Left ventricle myocardium inferior (tissue), 1 donor: Measurements from ENCODE around the gene SLC12A7. TPM values are rescaled to one million over a fixed set of nuclear protein-coding genes. Genes with fewer than 3 reads are reported as not detected.

Source experiments
- DNase-seq: peaks from one replicate; pipeline ENCODE4 v3.0.0-alpha.2; 2020
- H3K27ac ChIP-seq: fragments of 200-600 bp; replicated peaks from 2 replicates; pipeline ENCODE4 v1.8.0; 2021
- H3K27me3 ChIP-seq: fragments of 200-600 bp; 2 replicates; pipeline ENCODE4 v1.8.0; 2021; ENCODE audit warnings: low read depth
- H3K36me3 ChIP-seq: fragments of 200-600 bp; 2 replicates; pipeline ENCODE4 v1.8.0; 2021
- H3K4me1 ChIP-seq: fragments of 200-600 bp; 2 replicates; pipeline ENCODE4 v1.8.0; 2021
- H3K4me3 ChIP-seq: fragments of 200-600 bp; 2 replicates; pipeline ENCODE4 v1.8.0; 2021; ENCODE audit warnings: mild to moderate bottlenecking, moderate library complexity
- H3K9me3 ChIP-seq: fragments of 200-600 bp; replicated peaks from 2 replicates; pipeline ENCODE4 v1.8.0; 2021
- intact Hi-C: fragments of 100-400 bp; cut with micrococcal nuclease; formaldehyde crosslinking; loops from one replicate; pipeline ENCODE4 v1.11.0; 2022
- total RNA-seq: library from RNA; stranded (reverse); fragmentation: NEBNext Ultra II Directional; extraction: Animal tissue kit (Norgen Biotek cat#: 25700); gene quantifications from one replicate; pipeline ENCODE4 v1.2.1, GENCODE V29; 2021
- TF ChIP-seq, protein P1 (sequence below): fragments of 200-600 bp; IDR thresholded peaks from 2 replicates; pipeline ENCODE4 v1.8.0; 2021; ENCODE audit warnings: antibody characterized with exemption, mild to moderate bottlenecking, borderline replicate concordance
- donor health status: DM: no; HTN: yes; CAD: no; lungs with severe emphysema.

The SLC12A7 gene
- total RNA-seq, 1 donor from 2014 or later, result 140 TPM

DNA sequence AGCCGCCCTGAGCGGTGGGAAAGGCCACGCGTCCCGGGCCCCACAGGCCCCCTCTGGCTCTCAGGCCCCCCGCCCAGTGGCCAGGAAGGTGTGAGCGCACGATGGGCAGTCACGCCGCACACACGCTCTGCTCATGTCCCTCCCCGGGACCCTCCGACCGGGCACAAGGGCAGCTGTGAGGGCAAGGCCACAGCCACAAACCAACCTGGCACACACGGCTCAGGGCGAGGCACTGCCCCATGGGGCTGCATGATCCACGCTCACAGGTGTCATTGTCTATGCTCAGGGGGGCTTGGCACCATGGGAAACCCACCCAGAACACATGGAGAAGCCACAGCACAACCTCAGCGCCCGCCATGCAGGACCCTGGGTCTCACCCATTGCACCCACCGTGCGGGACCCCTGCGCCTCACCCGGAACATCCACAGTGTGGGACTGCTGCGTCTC lies 51.3 kb downstream of the SLC12A7 start:
- Histone ChIP-seq H3K36me3 (peaks cover 88% of the 10 kb centered on the region), H3K9me3 (no peaks in the 10 kb centered on the region), H3K27ac (no peak overlapping the region), H3K4me3 (no peak overlapping the region), H3K27me3 (no peaks in the 10 kb centered on the region), H3K4me1 (no peaks in the 10 kb centered on the region)
- TF ChIP-seq, protein P1, sequence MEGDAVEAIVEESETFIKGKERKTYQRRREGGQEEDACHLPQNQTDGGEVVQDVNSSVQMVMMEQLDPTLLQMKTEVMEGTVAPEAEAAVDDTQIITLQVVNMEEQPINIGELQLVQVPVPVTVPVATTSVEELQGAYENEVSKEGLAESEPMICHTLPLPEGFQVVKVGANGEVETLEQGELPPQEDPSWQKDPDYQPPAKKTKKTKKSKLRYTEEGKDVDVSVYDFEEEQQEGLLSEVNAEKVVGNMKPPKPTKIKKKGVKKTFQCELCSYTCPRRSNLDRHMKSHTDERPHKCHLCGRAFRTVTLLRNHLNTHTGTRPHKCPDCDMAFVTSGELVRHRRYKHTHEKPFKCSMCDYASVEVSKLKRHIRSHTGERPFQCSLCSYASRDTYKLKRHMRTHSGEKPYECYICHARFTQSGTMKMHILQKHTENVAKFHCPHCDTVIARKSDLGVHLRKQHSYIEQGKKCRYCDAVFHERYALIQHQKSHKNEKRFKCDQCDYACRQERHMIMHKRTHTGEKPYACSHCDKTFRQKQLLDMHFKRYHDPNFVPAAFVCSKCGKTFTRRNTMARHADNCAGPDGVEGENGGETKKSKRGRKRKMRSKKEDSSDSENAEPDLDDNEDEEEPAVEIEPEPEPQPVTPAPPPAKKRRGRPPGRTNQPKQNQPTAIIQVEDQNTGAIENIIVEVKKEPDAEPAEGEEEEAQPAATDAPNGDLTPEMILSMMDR, result no peak
- intact Hi-C loops, result no loop called here
- peak; percentile 14 for DNase-seq

- intact Hi-C loops, result no loop called here
- peaks cover 88% of the 10 kb centered on the region for H3K36me3 ChIP-seq
- DNase-seq, result peak; percentile 12
- TF ChIP-seq, protein P1, result no peak
- H3K4me1 ChIP-seq, result no peaks in the 10 kb centered on the region
- no peak overlapping the region for H3K4me3 ChIP-seq
- no peak overlapping the region for H3K27ac ChIP-seq
- H3K27me3 ChIP-seq, result no peaks in the 10 kb centered on the region
- H3K9me3 ChIP-seq, result no peaks in the 10 kb centered on the region
Measured at GRCh38 chr5:1059884-1060263, 52.0 kb downstream of the SLC12A7 start.

- Histone ChIP-seq H3K27ac (no peak overlapping the region), H3K4me3 (no peak overlapping the region), H3K36me3 (peaks cover 92% of the 10 kb centered on the region), H3K27me3 (no peaks in the 10 kb centered on the region), H3K4me1 (peaks cover 4% of the 10 kb centered on the region), H3K9me3 (no peaks in the 10 kb centered on the region)
- DNase-seq, result peak; percentile 16
- TF ChIP-seq, protein P1, result no peak
- intact Hi-C loops, result no loop called here
Measured at GRCh38 chr5:1058988-1059883, 52.6 kb downstream of the SLC12A7 start.

- TF ChIP-seq, protein P1, result no peak
- intact Hi-C loops, result no loop called here
- DNase-seq, result peak; percentile 13
- no peaks in the 10 kb centered on the region for H3K9me3 ChIP-seq
- H3K27me3 ChIP-seq, result no peaks in the 10 kb centered on the region
- H3K4me3 ChIP-seq, result no peak overlapping the region
- peaks cover 13% of the 10 kb centered on the region for H3K4me1 ChIP-seq
- H3K27ac ChIP-seq, result no peak overlapping the region
- H3K36me3 ChIP-seq, result peaks cover 94% of the 10 kb centered on the region
Measured at GRCh38 chr5:1058083-1058945, 53.5 kb downstream of the SLC12A7 start.

GRCh38 chr5:1057485-1058082 lies 54.3 kb downstream of the SLC12A7 start:
- DNase-seq, result peak; percentile 15
- intact Hi-C loops, result no loop called here

More at GRCh38 chr5:1057485-1058082, 54.3 kb downstream of the SLC12A7 start:
- H3K4me3 ChIP-seq, result no peak overlapping the region
- H3K27ac ChIP-seq, result no peak overlapping the region
- no peaks in the 10 kb centered on the region for H3K27me3 ChIP-seq
- peaks cover 21% of the 10 kb centered on the region for H3K4me1 ChIP-seq
- no peaks in the 10 kb centered on the region for H3K9me3 ChIP-seq
- peaks cover 94% of the 10 kb centered on the region for H3K36me3 ChIP-seq
- TF ChIP-seq, protein P1, result no peak
